ENCODE data around the gene KRTAP3-2. TPM values are rescaled to one million over a fixed set of nuclear protein-coding genes. Genes with fewer than 3 reads are reported as not detected.

KRTAP3-2 gene
- total RNA-seq, 6 donors from 2014 or later: not detected

- DNase-seq (peak in 1 of 2 donors; percentile 45), ATAC-seq (ENCODE audit: low FRiP score in 2 of 2) (no peak)
- Histone ChIP-seq H3K4me1 (peaks cover 0 to 8% (median 2%) of the 10 kb centered on the region in 4 donors), H3K9me3 (no peaks in the 10 kb centered on the region), H3K4me3 (peak overlapping the region in 3 of 4 donors; percentile 7 to 13 (median 11)), H3K27ac (no peak overlapping the region), H3K36me3 (no peaks in the 10 kb centered on the region), H3K27me3 (no peaks in the 10 kb centered on the region)
- 43 to 68% methylated on average over 10 of the region's 10 CpGs for WGBS, 2 donors
- TF ChIP-seq EP300 (IDR thresholded peaks at IDR 0.05): no peak
- no peak for TF ChIP-seq POLR2A (IDR thresholded peaks at IDR 0.05)
- TF ChIP-seq CTCF (IDR thresholded peaks at IDR 0.05): no peak
- no peak for TF ChIP-seq POLR2AphosphoS5 (IDR thresholded peaks at IDR 0.05)
These were observed 39.6 kb downstream of the KRTAP3-2 start for GRCh38 chr17:40960144-40960543.

- Histone ChIP-seq H3K9me3 (no peaks in the 10 kb centered on the region), H3K4me1 (peaks cover 0 to 8% (median 2%) of the 10 kb centered on the region in 4 donors), H3K36me3 (no peaks in the 10 kb centered on the region), H3K4me3 (no peak overlapping the region), H3K27me3 (no peaks in the 10 kb centered on the region), H3K27ac (no peak overlapping the region)
- no peak for DNase-seq
- WGBS, 2 donors: 65 to 80% methylated on average over 12 of the region's 12 CpGs
- TF ChIP-seq EP300 (IDR thresholded peaks at IDR 0.05): no peak
- TF ChIP-seq CTCF (IDR thresholded peaks at IDR 0.05): no peak
- TF ChIP-seq POLR2A (IDR thresholded peaks at IDR 0.05): no peak
- ATAC-seq (ENCODE audit: low FRiP score in 2 of 2): no peak
These were observed 41.4 kb downstream of the KRTAP3-2 start for GRCh38 chr17:40958086-40958953.

- no peak for TF ChIP-seq EP300 (IDR thresholded peaks at IDR 0.05)
- no peak for TF ChIP-seq POLR2AphosphoS5 (IDR thresholded peaks at IDR 0.05)
- TF ChIP-seq CTCF (IDR thresholded peaks at IDR 0.05): no peak
- no peak for TF ChIP-seq POLR2A (IDR thresholded peaks at IDR 0.05)
- H3K4me3 ChIP-seq: no peak overlapping the region
- peak; percentile 12 to 58 for ATAC-seq (ENCODE audit: low FRiP score in 2 of 2)
- H3K4me1 ChIP-seq: peaks cover 0 to 8% (median 2%) of the 10 kb centered on the region in 4 donors
- 59 to 64% methylated on average over 8 of the region's 8 CpGs for WGBS, 2 donors
- no peaks in the 10 kb centered on the region for H3K9me3 ChIP-seq
- H3K36me3 ChIP-seq: no peaks in the 10 kb centered on the region
- no peaks in the 10 kb centered on the region for H3K27me3 ChIP-seq
- H3K27ac ChIP-seq: no peak overlapping the region
- no peak for DNase-seq
These were observed 43.1 kb downstream of the KRTAP3-2 start for GRCh38 chr17:40956401-40957254.

GRCh38 chr17:40953881-40954280 lies 45.8 kb downstream of the KRTAP3-2 start:
- no peak for DNase-seq
- H3K4me1 ChIP-seq: no peaks in the 10 kb centered on the region
- no peaks in the 10 kb centered on the region for H3K9me3 ChIP-seq
- WGBS, 2 donors: 72 to 76% methylated on average over 2 of the region's 2 CpGs
- no peak overlapping the region for H3K4me3 ChIP-seq
- no peak for ATAC-seq (ENCODE audit: low FRiP score in 2 of 2)
- no peaks in the 10 kb centered on the region for H3K36me3 ChIP-seq
- no peak for TF ChIP-seq EP300 (IDR thresholded peaks at IDR 0.05)
- no peak for TF ChIP-seq POLR2AphosphoS5 (IDR thresholded peaks at IDR 0.05)
- TF ChIP-seq POLR2A (IDR thresholded peaks at IDR 0.05): no peak
- no peaks in the 10 kb centered on the region for H3K27me3 ChIP-seq
- H3K27ac ChIP-seq: no peak overlapping the region

- DNase-seq: peak in 1 of 2 donors; percentile 28
- peak; percentile 29 to 50 for ATAC-seq (ENCODE audit: low FRiP score in 2 of 2)
- TF ChIP-seq POLR2A (IDR thresholded peaks at IDR 0.05) (no peak), POLR2AphosphoS5 (IDR thresholded peaks at IDR 0.05) (no peak), CTCF (IDR thresholded peaks at IDR 0.05) (no peak)
- H3K4me3 ChIP-seq: no peak overlapping the region
- H3K27ac ChIP-seq: no peak overlapping the region
- H3K4me1 ChIP-seq: no peaks in the 10 kb centered on the region
- 35 to 39% methylated on average over 1 of the region's 1 CpG for WGBS, 2 donors
- H3K27me3 ChIP-seq: no peaks in the 10 kb centered on the region
- H3K9me3 ChIP-seq: no peaks in the 10 kb centered on the region
- no peaks in the 10 kb centered on the region for H3K36me3 ChIP-seq
These were observed 47.0 kb downstream of the KRTAP3-2 start for GRCh38 chr17:40952661-40953060.
